ENCODE results near the gene LMCD1.
A peak's percentile ranks its signal among the peaks of the same experiment; 100 is the strongest.

Gene LMCD1

DNA sequence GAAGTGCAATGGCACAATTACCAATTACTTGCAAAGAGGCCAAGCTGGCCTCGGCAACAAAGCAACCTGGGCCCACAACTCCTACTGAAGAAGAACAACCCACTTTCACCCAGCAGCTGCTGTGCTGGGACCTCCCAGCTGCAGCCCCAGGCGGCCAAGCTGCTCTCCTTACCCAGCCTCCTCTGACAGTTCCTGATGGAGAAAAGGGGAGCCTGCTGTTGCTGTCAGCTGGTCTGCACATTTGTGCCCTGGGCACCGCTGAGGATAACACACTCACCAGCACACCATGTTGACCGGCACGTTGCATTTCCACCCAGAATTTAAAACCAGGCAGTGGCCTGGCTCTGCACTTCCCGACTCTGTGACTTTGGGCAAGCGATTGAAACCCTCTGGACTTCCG lies 109.3 kb downstream of the LMCD1 start:
- H2BK120ac ChIP-seq (ENCODE audit: low read depth, low read length): no peak overlapping the region
- H2AK5ac ChIP-seq (ENCODE audit: low read depth, low read length): no peak overlapping the region
- H3K14ac ChIP-seq (ENCODE audit: low read length): no peak overlapping the region
- peak overlapping the region; percentile 85 for H3K4ac ChIP-seq (ENCODE audit: low read length)
- peak overlapping the region; percentile 90 for H2BK15ac ChIP-seq (ENCODE audit: low read length)
- WGBS, 2 donors (ENCODE audit: extremely low coverage in 2 of 2, insufficient read length in 2 of 2, insufficient replicate concordance in 1 of 2): no CpG with 5 or more reads among the region's 8 CpGs
- peak overlapping the region; percentile 66 for H2BK5ac ChIP-seq (ENCODE audit: low read length)
- H3K79me1 ChIP-seq (ENCODE audit: low read depth, low read length): no peaks in the 10 kb centered on the region
- H2BK12ac ChIP-seq (ENCODE audit: low read length): peak overlapping the region; percentile 47
- peak overlapping the region; percentile 75 for H3K23ac ChIP-seq (ENCODE audit: low read depth, low read length, poor library complexity)
- peak overlapping the region; percentile 2 for H2AFZ ChIP-seq (ENCODE audit: low read length)
- H3K27ac ChIP-seq (replicated peaks; ENCODE audit: low read length): no peak overlapping the region
- H3K9ac ChIP-seq (ENCODE audit: low read depth, low read length, poor library complexity): peak overlapping the region; percentile 38
- peaks cover 2 to 11% of the 10 kb centered on the region in 2 donors for H3K9me3 ChIP-seq (replicated peaks in 1 of 2; ENCODE audit: control insufficient read depth in 2 of 2, insufficient read depth in 1 of 2, low read depth in 1 of 2, low read length in 2 of 2)
- H3K4me3 ChIP-seq (ENCODE audit: low read length in 2 of 2): no peak overlapping the region
- no peak overlapping the region for H4K91ac ChIP-seq (ENCODE audit: low read depth, low read length, poor library complexity)
- H3K4me2 ChIP-seq (ENCODE audit: insufficient read depth, low read length, poor library complexity, severe bottlenecking): no peak overlapping the region
- peaks cover 2 to 11% of the 10 kb centered on the region in 2 donors for H3K4me1 ChIP-seq (ENCODE audit: control insufficient read depth in 2 of 2, insufficient read depth in 1 of 2, low read depth in 1 of 2, low read length in 2 of 2)
- H3K27me3 ChIP-seq (ENCODE audit: control insufficient read depth in 3 of 3, insufficient read depth in 3 of 3, low read depth in 1 of 3, low read length in 3 of 3): no peaks in the 10 kb centered on the region
- peak overlapping the region; percentile 93 for H3K18ac ChIP-seq (ENCODE audit: low read length)
- no peaks in the 10 kb centered on the region for H3K36me3 ChIP-seq (replicated peaks in 1 of 2; ENCODE audit: control insufficient read depth in 2 of 2, insufficient read depth in 2 of 2, low read length in 2 of 2)
- DNase-seq (ENCODE audit: low spot score): no peak
- H4K8ac ChIP-seq (ENCODE audit: low read depth, low read length): no peak overlapping the region

DNA sequence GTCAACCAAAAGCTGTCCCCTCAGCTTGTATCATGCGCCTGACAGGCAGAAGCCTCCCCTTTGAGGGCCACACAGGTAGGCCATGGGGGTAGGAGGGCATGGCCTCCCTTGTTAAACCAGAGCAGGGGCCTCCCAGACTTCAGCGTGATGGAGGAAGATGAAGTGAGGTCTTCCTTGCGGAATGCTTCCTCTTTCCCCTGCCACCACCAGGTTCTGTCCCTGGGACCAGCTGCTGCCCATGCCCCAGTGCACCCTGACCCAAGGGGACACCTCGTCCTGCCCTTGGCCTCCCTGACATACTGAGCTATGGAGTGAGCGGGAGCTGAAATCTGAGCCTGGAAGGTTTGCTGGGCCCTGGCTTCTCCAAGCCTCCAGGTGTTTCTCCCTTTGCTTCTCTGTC lies 116.3 kb downstream of the LMCD1 start:
- Histone ChIP-seq H3K27ac (replicated peaks; ENCODE audit: low read length) (no peak overlapping the region), H3K79me1 (ENCODE audit: low read depth, low read length) (no peaks in the 10 kb centered on the region), H3K23ac (ENCODE audit: low read depth, low read length, poor library complexity) (peak overlapping the region; percentile 49), H2AFZ (ENCODE audit: low read length) (no peak overlapping the region), H3K4me2 (ENCODE audit: insufficient read depth, low read length, poor library complexity, severe bottlenecking) (no peak overlapping the region), H3K4ac (ENCODE audit: low read length) (no peak overlapping the region), H3K4me3 (ENCODE audit: low read length in 2 of 2) (no peak overlapping the region), H3K4me1 (ENCODE audit: control insufficient read depth in 2 of 2, insufficient read depth in 1 of 2, low read depth in 1 of 2, low read length in 2 of 2) (peaks cover 3 to 4% of the 10 kb centered on the region in 2 donors), H2BK15ac (ENCODE audit: low read length) (peak overlapping the region; percentile 63), H3K9me3 (replicated peaks in 1 of 2; ENCODE audit: control insufficient read depth in 2 of 2, insufficient read depth in 1 of 2, low read depth in 1 of 2, low read length in 2 of 2) (peaks cover 0 to 29% of the 10 kb centered on the region in 2 donors), H3K9ac (ENCODE audit: low read depth, low read length, poor library complexity) (no peak overlapping the region), H4K8ac (ENCODE audit: low read depth, low read length) (no peak overlapping the region), H3K14ac (ENCODE audit: low read length) (no peak overlapping the region), H4K91ac (ENCODE audit: low read depth, low read length, poor library complexity) (no peak overlapping the region), H3K36me3 (replicated peaks in 1 of 2; ENCODE audit: control insufficient read depth in 2 of 2, insufficient read depth in 2 of 2, low read length in 2 of 2) (no peaks in the 10 kb centered on the region), H2BK5ac (ENCODE audit: low read length) (no peak overlapping the region), H2BK12ac (ENCODE audit: low read length) (peak overlapping the region; percentile 84), H3K27me3 (ENCODE audit: control insufficient read depth in 3 of 3, insufficient read depth in 3 of 3, low read depth in 1 of 3, low read length in 3 of 3) (no peaks in the 10 kb centered on the region), H3K18ac (ENCODE audit: low read length) (peak overlapping the region; percentile 88), H2BK120ac (ENCODE audit: low read depth, low read length) (no peak overlapping the region), H2AK5ac (ENCODE audit: low read depth, low read length) (peak overlapping the region; percentile 63)
- no CpG with 5 or more reads among the region's 5 CpGs for WGBS, 2 donors (ENCODE audit: extremely low coverage in 2 of 2, insufficient read length in 2 of 2, insufficient replicate concordance in 1 of 2)
- DNase-seq (ENCODE audit: low spot score): no peak

DNA sequence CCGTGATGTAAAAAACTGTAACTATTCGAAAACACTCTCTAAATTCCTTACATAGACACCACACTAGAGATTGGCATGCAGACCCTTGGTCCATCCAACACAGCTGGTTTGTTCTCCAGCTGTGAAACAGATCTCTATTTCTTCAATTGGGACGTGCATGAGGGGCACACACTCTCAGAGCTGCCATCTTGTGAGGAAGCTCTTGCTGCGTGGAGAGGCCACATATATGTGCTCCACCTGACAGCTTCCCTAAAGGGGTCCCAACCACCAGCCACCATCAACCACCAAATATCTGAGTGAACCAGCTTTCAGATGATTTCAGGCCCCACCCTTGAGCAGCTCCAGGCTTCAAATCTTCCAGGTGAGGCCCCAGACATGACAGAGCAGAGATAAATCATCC lies 117.3 kb downstream of the LMCD1 start:
- no peak overlapping the region for H2BK5ac ChIP-seq (ENCODE audit: low read length)
- H3K4me3 ChIP-seq (ENCODE audit: low read length in 2 of 2): no peak overlapping the region
- H2BK120ac ChIP-seq (ENCODE audit: low read depth, low read length): no peak overlapping the region
- no peak overlapping the region for H2BK12ac ChIP-seq (ENCODE audit: low read length)
- H3K27me3 ChIP-seq (ENCODE audit: control insufficient read depth in 3 of 3, insufficient read depth in 3 of 3, low read depth in 1 of 3, low read length in 3 of 3): no peaks in the 10 kb centered on the region
- no peak overlapping the region for H2AK5ac ChIP-seq (ENCODE audit: low read depth, low read length)
- no peak overlapping the region for H2AFZ ChIP-seq (ENCODE audit: low read length)
- no peaks in the 10 kb centered on the region for H3K79me1 ChIP-seq (ENCODE audit: low read depth, low read length)
- no peak overlapping the region for H3K4ac ChIP-seq (ENCODE audit: low read length)
- H3K18ac ChIP-seq (ENCODE audit: low read length): no peak overlapping the region
- DNase-seq (ENCODE audit: low spot score): no peak
- H4K8ac ChIP-seq (ENCODE audit: low read depth, low read length): no peak overlapping the region
- peaks cover 7 to 9% of the 10 kb centered on the region in 2 donors for H3K4me1 ChIP-seq (ENCODE audit: control insufficient read depth in 2 of 2, insufficient read depth in 1 of 2, low read depth in 1 of 2, low read length in 2 of 2)
- H3K9me3 ChIP-seq (replicated peaks in 1 of 2; ENCODE audit: control insufficient read depth in 2 of 2, insufficient read depth in 1 of 2, low read depth in 1 of 2, low read length in 2 of 2): peaks cover 0 to 29% of the 10 kb centered on the region in 2 donors
- no peak overlapping the region for H3K9ac ChIP-seq (ENCODE audit: low read depth, low read length, poor library complexity)
- H3K36me3 ChIP-seq (replicated peaks in 1 of 2; ENCODE audit: control insufficient read depth in 2 of 2, insufficient read depth in 2 of 2, low read length in 2 of 2): no peaks in the 10 kb centered on the region
- no peak overlapping the region for H3K14ac ChIP-seq (ENCODE audit: low read length)
- no peak overlapping the region for H3K4me2 ChIP-seq (ENCODE audit: insufficient read depth, low read length, poor library complexity, severe bottlenecking)
- no peak overlapping the region for H3K23ac ChIP-seq (ENCODE audit: low read depth, low read length, poor library complexity)
- H3K27ac ChIP-seq (replicated peaks; ENCODE audit: low read length): no peak overlapping the region
- no peak overlapping the region for H2BK15ac ChIP-seq (ENCODE audit: low read length)
- no CpG with 5 or more reads among the region's 4 CpGs for WGBS, 2 donors (ENCODE audit: extremely low coverage in 2 of 2, insufficient read length in 2 of 2, insufficient replicate concordance in 1 of 2)
- no peak overlapping the region for H4K91ac ChIP-seq (ENCODE audit: low read depth, low read length, poor library complexity)

DNA sequence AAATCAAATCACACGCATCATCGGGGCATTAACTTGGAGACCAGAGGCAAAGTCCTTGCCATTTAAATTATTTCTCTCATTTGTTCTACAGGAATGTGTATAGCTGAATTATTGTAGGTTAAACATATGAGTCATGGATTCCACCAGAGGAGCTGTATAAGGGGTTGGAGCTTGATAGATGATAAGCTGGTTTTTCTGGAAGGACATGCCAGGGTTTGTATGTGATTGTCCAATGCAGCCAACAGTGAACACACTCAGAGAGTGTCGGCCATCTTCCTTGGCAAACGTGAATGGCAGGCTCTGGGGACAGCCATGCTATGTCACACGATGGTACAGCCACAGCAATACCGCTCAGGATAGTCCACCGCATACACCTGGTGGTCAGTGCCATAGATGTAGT lies 117.9 kb downstream of the LMCD1 start:
- Histone ChIP-seq H3K79me1 (ENCODE audit: low read depth, low read length) (no peaks in the 10 kb centered on the region), H3K4me3 (ENCODE audit: low read length in 2 of 2) (no peak overlapping the region), H2BK5ac (ENCODE audit: low read length) (no peak overlapping the region), H2AFZ (ENCODE audit: low read length) (no peak overlapping the region), H3K9ac (ENCODE audit: low read depth, low read length, poor library complexity) (peak overlapping the region; percentile 36), H3K4ac (ENCODE audit: low read length) (no peak overlapping the region), H2AK5ac (ENCODE audit: low read depth, low read length) (peak overlapping the region; percentile 73), H4K8ac (ENCODE audit: low read depth, low read length) (no peak overlapping the region), H3K14ac (ENCODE audit: low read length) (peak overlapping the region; percentile 12), H3K9me3 (replicated peaks in 1 of 2; ENCODE audit: control insufficient read depth in 2 of 2, insufficient read depth in 1 of 2, low read depth in 1 of 2, low read length in 2 of 2) (peaks cover 0 to 29% of the 10 kb centered on the region in 2 donors), H3K4me2 (ENCODE audit: insufficient read depth, low read length, poor library complexity, severe bottlenecking) (no peak overlapping the region), H3K36me3 (replicated peaks in 1 of 2; ENCODE audit: control insufficient read depth in 2 of 2, insufficient read depth in 2 of 2, low read length in 2 of 2) (no peaks in the 10 kb centered on the region), H2BK120ac (ENCODE audit: low read depth, low read length) (no peak overlapping the region), H3K23ac (ENCODE audit: low read depth, low read length, poor library complexity) (no peak overlapping the region), H3K4me1 (ENCODE audit: control insufficient read depth in 2 of 2, insufficient read depth in 1 of 2, low read depth in 1 of 2, low read length in 2 of 2) (peaks cover 7 to 9% of the 10 kb centered on the region in 2 donors), H3K27me3 (ENCODE audit: control insufficient read depth in 3 of 3, insufficient read depth in 3 of 3, low read depth in 1 of 3, low read length in 3 of 3) (no peaks in the 10 kb centered on the region), H2BK12ac (ENCODE audit: low read length) (no peak overlapping the region), H3K27ac (replicated peaks; ENCODE audit: low read length) (no peak overlapping the region), H3K18ac (ENCODE audit: low read length) (peak overlapping the region; percentile 30), H2BK15ac (ENCODE audit: low read length) (no peak overlapping the region), H4K91ac (ENCODE audit: low read depth, low read length, poor library complexity) (peak overlapping the region; percentile 44)
- no CpG with 5 or more reads among the region's 7 CpGs for WGBS, 2 donors (ENCODE audit: extremely low coverage in 2 of 2, insufficient read length in 2 of 2, insufficient replicate concordance in 1 of 2)
- DNase-seq (ENCODE audit: low spot score): no peak

All from neuronal stem cell (in vitro differentiated cells).